IgD-negative memory B cell (primary cell): ENCODE data around the gene GPBP1L1. TPM values are rescaled to one million over a fixed set of nuclear protein-coding genes. Genes with fewer than 3 reads are reported as not detected.
"Not testable (repeated sequence)": the region's sequence is repeated elsewhere in the genome, so short reads cannot be mapped to it uniquely, and the experiment has no call there.

Source experiments
- H3K27ac Mint-ChIP-seq, 3 donors: one replicate each; pipeline ENCODE4 v1.8.0; 2020 to 2022; ENCODE audit warnings: mild to moderate bottlenecking in 3 of 3, mixed read lengths in 3 of 3, moderate library complexity in 1 of 3
- H3K27me3 Mint-ChIP-seq: one replicate; pipeline ENCODE4 v1.8.0; 2021; ENCODE audit warnings: mixed read lengths
- H3K36me3 Mint-ChIP-seq: one replicate; pipeline ENCODE4 v1.8.0; 2020; ENCODE audit warnings: mild to moderate bottlenecking, mixed read lengths
- H3K4me1 Mint-ChIP-seq, 3 donors: one replicate each; pipeline ENCODE4 v1.8.0; 2020 to 2022; ENCODE audit warnings: mixed read lengths in 3 of 3, mild to moderate bottlenecking in 1 of 3
- H3K4me3 Mint-ChIP-seq, 4 donors: one replicate each; pipeline ENCODE4 v1.8.0; 2020 to 2022; ENCODE audit warnings: mild to moderate bottlenecking in 4 of 4, mixed read lengths in 4 of 4, moderate library complexity in 3 of 4
- H3K9me3 Mint-ChIP-seq, 3 donors: one replicate each; pipeline ENCODE4 v1.8.0; 2020 to 2021; ENCODE audit warnings: mixed read lengths in 3 of 3, mild to moderate bottlenecking in 1 of 3
- polyA plus RNA-seq: library from polyadenylated mRNA; unstranded; fragments of 300-500 nt; fragmentation: Illumina TruSeq; gene quantifications from one replicate; pipeline ENCODE4 v1.2.3, GENCODE V29; 2021

GPBP1L1 gene
- polyA plus RNA-seq, 1 donor from 2014 or later, result 83.4 TPM

GRCh38 chr1:45608175-45609156, 77.9 kb downstream of the GPBP1L1 start:
- peak overlapping the region; percentile 22 to 92 (median 88) for H3K27ac Mint-ChIP-seq
- peaks cover 19% of the 10 kb centered on the region for H3K36me3 Mint-ChIP-seq

GRCh38 chr1:45607404-45608074, 78.8 kb downstream of the GPBP1L1 start:
- Mint-ChIP-seq H3K4me3 (peak overlapping the region in 1 of 4 donors; percentile 93), H3K36me3 (peaks cover 16% of the 10 kb centered on the region), H3K9me3 (no peaks in the 10 kb centered on the region), H3K27ac (peak overlapping the region; percentile 22 to 92 (median 88)), H3K4me1 (peaks cover 27 to 38% (median 28%) of the 10 kb centered on the region in 3 donors), H3K27me3 (no peaks in the 10 kb centered on the region)

More at GRCh38 chr1:45608175-45609156, 77.9 kb downstream of the GPBP1L1 start:
- Mint-ChIP-seq H3K27me3 (no peaks in the 10 kb centered on the region), H3K4me3 (peak overlapping the region in 3 of 4 donors; percentile 1 to 93 (median 71)), H3K4me1 (peaks cover 27 to 38% (median 28%) of the 10 kb centered on the region in 3 donors), H3K9me3 (no peaks in the 10 kb centered on the region)

- no peaks in the 10 kb centered on the region for H3K9me3 Mint-ChIP-seq
- no peak overlapping the region for H3K4me3 Mint-ChIP-seq
- peaks cover 15% of the 10 kb centered on the region for H3K36me3 Mint-ChIP-seq
- peaks cover 27 to 51% (median 38%) of the 10 kb centered on the region in 3 donors for H3K4me1 Mint-ChIP-seq
- H3K27me3 Mint-ChIP-seq, result no peaks in the 10 kb centered on the region
- H3K27ac Mint-ChIP-seq, result no peak overlapping the region
Measured at GRCh38 chr1:45604239-45604638, 82.1 kb downstream of the GPBP1L1 start.

- not testable (repeated sequence) for H3K36me3 Mint-ChIP-seq, H3K27me3 Mint-ChIP-seq, H3K9me3 Mint-ChIP-seq
- Mint-ChIP-seq H3K27ac (peak overlapping the region in 1 of 3 donors; percentile 59), H3K4me1 (peaks cover 2 to 23% (median 22%) of the 10 kb centered on the region in 3 donors), H3K4me3 (peak overlapping the region in 1 of 4 donors; percentile 23)
Measured at GRCh38 chr1:45596765-45597164, 89.6 kb downstream of the GPBP1L1 start.

- Mint-ChIP-seq H3K4me3 (no peak overlapping the region), H3K9me3 (no peaks in the 10 kb centered on the region), H3K36me3 (peaks cover 2% of the 10 kb centered on the region), H3K4me1 (peaks cover 0 to 19% (median 14%) of the 10 kb centered on the region in 3 donors), H3K27ac (peak overlapping the region in 1 of 3 donors; percentile 74), H3K27me3 (no peaks in the 10 kb centered on the region)
Measured at GRCh38 chr1:45594412-45594811, 91.9 kb downstream of the GPBP1L1 start.

- Mint-ChIP-seq H3K9me3 (no peaks in the 10 kb centered on the region), H3K4me1 (peaks cover 16 to 40% (median 18%) of the 10 kb centered on the region in 3 donors), H3K4me3 (no peak overlapping the region), H3K27ac (no peak overlapping the region), H3K27me3 (no peaks in the 10 kb centered on the region), H3K36me3 (peaks cover 3% of the 10 kb centered on the region)
Measured at GRCh38 chr1:45589861-45590260, 96.5 kb downstream of the GPBP1L1 start.

- no peaks in the 10 kb centered on the region for H3K27me3 Mint-ChIP-seq
- peak overlapping the region; percentile 83 to 97 (median 97) for H3K4me3 Mint-ChIP-seq
- peaks cover 3% of the 10 kb centered on the region for H3K36me3 Mint-ChIP-seq
- peaks cover 26 to 52% (median 30%) of the 10 kb centered on the region in 3 donors for H3K4me1 Mint-ChIP-seq
- H3K9me3 Mint-ChIP-seq, result no peaks in the 10 kb centered on the region
- H3K27ac Mint-ChIP-seq, result peak overlapping the region; percentile 87 to 98 (median 97)
Measured at GRCh38 chr1:45586769-45587168, 99.6 kb downstream of the GPBP1L1 start.

- H3K36me3 Mint-ChIP-seq, result peaks cover 3% of the 10 kb centered on the region
- H3K4me1 Mint-ChIP-seq, result peaks cover 23 to 48% (median 26%) of the 10 kb centered on the region in 3 donors
- H3K9me3 Mint-ChIP-seq, result no peaks in the 10 kb centered on the region
- peak overlapping the region; percentile 97 to 100 (median 99) for H3K4me3 Mint-ChIP-seq
- H3K27me3 Mint-ChIP-seq, result no peaks in the 10 kb centered on the region
- peak overlapping the region; percentile 94 to 98 (median 96) for H3K27ac Mint-ChIP-seq
Measured at GRCh38 chr1:45585496-45586075, 100.7 kb downstream of the GPBP1L1 start.

GRCh38 chr1:45585110-45585426, 101.3 kb downstream of the GPBP1L1 start:
- H3K27me3 Mint-ChIP-seq, result no peaks in the 10 kb centered on the region
- no peaks in the 10 kb centered on the region for H3K9me3 Mint-ChIP-seq
- H3K36me3 Mint-ChIP-seq, result peaks cover 3% of the 10 kb centered on the region
- peaks cover 21 to 46% (median 26%) of the 10 kb centered on the region in 3 donors for H3K4me1 Mint-ChIP-seq
- peak overlapping the region; percentile 94 to 98 (median 96) for H3K27ac Mint-ChIP-seq
- H3K4me3 Mint-ChIP-seq, result peak overlapping the region; percentile 97 to 100 (median 99)

GRCh38 chr1:45584351-45585109, 101.8 kb downstream of the GPBP1L1 start:
- no peaks in the 10 kb centered on the region for H3K9me3 Mint-ChIP-seq
- no peaks in the 10 kb centered on the region for H3K27me3 Mint-ChIP-seq
- peaks cover 3% of the 10 kb centered on the region for H3K36me3 Mint-ChIP-seq
- H3K27ac Mint-ChIP-seq, result peak overlapping the region; percentile 94 to 98 (median 97)
- H3K4me3 Mint-ChIP-seq, result peak overlapping the region; percentile 97 to 100 (median 99)
- H3K4me1 Mint-ChIP-seq, result peaks cover 21 to 43% (median 26%) of the 10 kb centered on the region in 3 donors

- Mint-ChIP-seq H3K36me3 (peaks cover 3% of the 10 kb centered on the region), H3K9me3 (no peaks in the 10 kb centered on the region), H3K27ac (peak within 1 kb of the TSS; percentile 94 to 98 (median 97)), H3K4me1 (peaks cover 21 to 37% (median 26%) of the 10 kb centered on the region in 3 donors), H3K27me3 (no peaks in the 10 kb centered on the region), H3K4me3 (peak within 1 kb of the TSS; percentile 97 to 100 (median 99))
Measured at GRCh38 chr1:45583666-45584350, 102.5 kb downstream of the GPBP1L1 start, which contains the start of gene NASP. Gene NASP, plus strand, starts transcription at chr1:45584041. Its CDS starts 106 bp downstream, at chr1:45584147.

GRCh38 chr1:45583264-45583665, 103.1 kb downstream of the GPBP1L1 start:
- Mint-ChIP-seq H3K9me3 (no peaks in the 10 kb centered on the region), H3K36me3 (peaks cover 3% of the 10 kb centered on the region), H3K4me3 (peak overlapping the region; percentile 97 to 100 (median 99)), H3K4me1 (peaks cover 21 to 34% (median 26%) of the 10 kb centered on the region in 3 donors), H3K27me3 (no peaks in the 10 kb centered on the region), H3K27ac (peak overlapping the region; percentile 84 to 98 (median 97))
